ENCODE measurements around the gene RTN4RL1.

DNA sequence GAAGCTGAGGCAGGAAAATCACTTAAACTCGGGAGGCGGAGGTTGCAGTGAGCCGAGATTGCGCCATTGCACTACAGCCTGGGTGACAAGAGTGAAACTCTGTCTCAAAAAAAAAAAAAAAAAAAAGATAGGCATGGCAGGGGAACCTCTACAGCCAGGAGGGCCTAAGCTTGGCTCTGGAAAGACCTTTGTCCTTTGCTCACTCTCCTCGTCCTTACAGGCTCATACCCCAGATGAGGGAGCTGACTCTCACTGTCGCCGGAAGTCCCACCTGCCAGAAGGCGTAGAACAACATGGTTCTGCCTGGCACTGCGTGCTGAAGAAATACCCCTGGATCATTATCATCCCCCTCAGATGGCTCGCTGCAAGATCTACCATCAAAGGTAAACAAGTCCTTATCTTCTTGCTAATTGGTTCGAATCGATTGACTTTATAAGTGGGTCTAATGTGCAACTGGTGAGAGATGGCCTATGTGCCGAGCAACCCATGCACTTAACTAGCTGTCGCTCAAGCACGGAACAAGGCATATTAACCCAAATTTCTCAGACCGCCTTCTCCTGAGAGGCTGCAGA is 29.7 kb downstream of the RTN4RL1 start:
- TF ChIP-seq, protein P1, sequence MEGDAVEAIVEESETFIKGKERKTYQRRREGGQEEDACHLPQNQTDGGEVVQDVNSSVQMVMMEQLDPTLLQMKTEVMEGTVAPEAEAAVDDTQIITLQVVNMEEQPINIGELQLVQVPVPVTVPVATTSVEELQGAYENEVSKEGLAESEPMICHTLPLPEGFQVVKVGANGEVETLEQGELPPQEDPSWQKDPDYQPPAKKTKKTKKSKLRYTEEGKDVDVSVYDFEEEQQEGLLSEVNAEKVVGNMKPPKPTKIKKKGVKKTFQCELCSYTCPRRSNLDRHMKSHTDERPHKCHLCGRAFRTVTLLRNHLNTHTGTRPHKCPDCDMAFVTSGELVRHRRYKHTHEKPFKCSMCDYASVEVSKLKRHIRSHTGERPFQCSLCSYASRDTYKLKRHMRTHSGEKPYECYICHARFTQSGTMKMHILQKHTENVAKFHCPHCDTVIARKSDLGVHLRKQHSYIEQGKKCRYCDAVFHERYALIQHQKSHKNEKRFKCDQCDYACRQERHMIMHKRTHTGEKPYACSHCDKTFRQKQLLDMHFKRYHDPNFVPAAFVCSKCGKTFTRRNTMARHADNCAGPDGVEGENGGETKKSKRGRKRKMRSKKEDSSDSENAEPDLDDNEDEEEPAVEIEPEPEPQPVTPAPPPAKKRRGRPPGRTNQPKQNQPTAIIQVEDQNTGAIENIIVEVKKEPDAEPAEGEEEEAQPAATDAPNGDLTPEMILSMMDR (IDR thresholded peaks at IDR 0.05), result no peak
- TF ChIP-seq POLR2A (IDR thresholded peaks at IDR 0.05), result no peak

Measured in right lobe of liver (tissue), 4 donors.